ENCODE results near the gene RRP8. TPM values are rescaled to one million over a fixed set of nuclear protein-coding genes. Genes with fewer than 3 reads are reported as not detected.

Gene RRP8
- total and polyA plus RNA-seq, 10 of the 15 experiments (the other 5 are each of a cell fraction or from before 2014, with no cell fraction given): 4.7 to 51.2 (median 23.9) TPM

DNA sequence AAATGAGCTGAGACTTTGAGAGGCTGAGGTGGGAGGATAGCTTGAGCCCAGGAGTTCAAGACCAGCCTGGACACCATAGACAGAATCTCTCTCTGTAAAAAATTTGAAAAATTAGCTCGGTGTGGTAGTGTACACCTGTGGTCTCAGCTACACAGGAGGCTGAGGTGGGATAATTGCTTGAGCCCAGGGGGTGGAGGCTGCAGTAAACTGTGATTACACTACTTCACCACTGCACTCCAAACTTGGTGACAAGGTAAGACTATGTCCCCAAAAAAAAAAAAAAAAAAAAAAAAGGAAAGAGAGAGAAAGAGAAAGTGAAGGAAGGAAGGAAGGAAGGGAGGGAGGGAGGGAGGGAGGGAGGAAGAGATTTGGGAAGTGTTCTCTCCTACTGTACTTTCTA lies 25.3 kb downstream of the RRP8 start (continued):
- no peak for TF ChIP-seq ETV6 (conservative IDR thresholded peaks at IDR 0.05 in 1 of 2, IDR thresholded peaks at IDR 0.05 in 1 of 2; ENCODE audit: borderline replicate concordance in 1 of 2, low read depth in 1 of 2)
- no peak for TF ChIP-seq MYB (IDR thresholded peaks at IDR 0.05; ENCODE audit: borderline replicate concordance, low read depth, low read length)
- no peak for TF ChIP-seq BCL11A (IDR thresholded peaks at IDR 0.05; ENCODE audit: low read depth, low read length)
- TF ChIP-seq, protein P1, sequence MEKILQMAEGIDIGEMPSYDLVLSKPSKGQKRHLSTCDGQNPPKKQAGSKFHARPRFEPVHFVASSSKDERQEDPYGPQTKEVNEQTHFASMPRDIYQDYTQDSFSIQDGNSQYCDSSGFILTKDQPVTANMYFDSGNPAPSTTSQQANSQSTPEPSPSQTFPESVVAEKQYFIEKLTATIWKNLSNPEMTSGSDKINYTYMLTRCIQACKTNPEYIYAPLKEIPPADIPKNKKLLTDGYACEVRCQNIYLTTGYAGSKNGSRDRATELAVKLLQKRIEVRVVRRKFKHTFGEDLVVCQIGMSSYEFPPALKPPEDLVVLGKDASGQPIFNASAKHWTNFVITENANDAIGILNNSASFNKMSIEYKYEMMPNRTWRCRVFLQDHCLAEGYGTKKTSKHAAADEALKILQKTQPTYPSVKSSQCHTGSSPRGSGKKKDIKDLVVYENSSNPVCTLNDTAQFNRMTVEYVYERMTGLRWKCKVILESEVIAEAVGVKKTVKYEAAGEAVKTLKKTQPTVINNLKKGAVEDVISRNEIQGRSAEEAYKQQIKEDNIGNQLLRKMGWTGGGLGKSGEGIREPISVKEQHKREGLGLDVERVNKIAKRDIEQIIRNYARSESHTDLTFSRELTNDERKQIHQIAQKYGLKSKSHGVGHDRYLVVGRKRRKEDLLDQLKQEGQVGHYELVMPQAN (conservative IDR thresholded peaks at IDR 0.05): no peak
- no peak for TF ChIP-seq PAX5 (IDR thresholded peaks at IDR 0.05; ENCODE audit: borderline replicate concordance, low read depth, low read length)
- no peak for TF ChIP-seq GATAD2B (conservative IDR thresholded peaks at IDR 0.05; ENCODE audit: low read depth)
- no peak for TF ChIP-seq NFIC (IDR thresholded peaks at IDR 0.05; ENCODE audit: low read depth, low read length)
- no peak for TF ChIP-seq ZZZ3 (IDR thresholded peaks at IDR 0.05; ENCODE audit: control insufficient read depth, insufficient read length, low read depth)
- TF ChIP-seq RBBP5 (conservative IDR thresholded peaks at IDR 0.05): no peak

DNA sequence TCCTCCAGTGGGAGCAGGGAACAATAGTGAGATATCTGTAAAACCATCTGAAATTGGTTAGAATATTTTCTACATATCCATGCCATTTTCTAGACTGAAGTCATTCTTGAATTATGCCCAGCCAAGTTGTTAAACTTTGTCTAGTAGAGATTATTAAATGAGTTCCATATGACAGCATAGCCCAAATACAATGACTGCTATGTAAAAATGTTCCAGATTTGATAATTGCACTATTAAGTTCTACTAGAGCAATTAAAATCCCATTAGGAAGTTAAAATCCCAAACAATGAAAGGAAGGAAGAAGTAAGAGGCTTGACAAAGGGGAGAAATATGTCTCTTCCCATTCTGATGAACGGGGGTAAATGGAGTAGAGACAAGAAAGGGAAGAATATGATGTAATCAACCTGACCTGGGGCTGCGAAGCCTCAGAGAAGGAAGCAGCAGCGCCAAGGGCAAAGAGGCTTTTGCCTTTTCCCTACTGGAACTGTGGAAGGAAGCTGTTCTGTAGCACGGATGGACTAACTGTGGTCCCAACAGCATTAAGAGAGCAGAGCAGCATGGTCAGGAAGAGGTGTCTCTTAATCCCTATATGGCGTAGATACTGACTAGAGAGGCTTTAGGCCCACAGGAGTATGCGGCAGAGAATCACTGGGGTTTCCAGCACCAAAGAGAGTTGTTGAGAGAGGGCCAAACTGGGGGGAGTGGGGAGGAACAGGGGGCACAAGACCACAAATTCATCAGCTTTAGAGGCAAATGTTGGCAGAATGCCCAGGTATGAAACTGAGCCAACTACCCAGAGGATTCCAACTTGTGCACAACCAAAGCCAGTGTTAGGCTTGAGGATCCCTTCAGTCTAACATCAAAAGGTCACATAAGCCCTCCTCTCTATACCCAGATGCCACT lies 26.7 kb downstream of the RRP8 start:
- WGBS (ENCODE audit: insufficient coverage, insufficient replicate concordance, low lambda C conversion rate, missing lambda C conversion rate): 59% methylated on average over 6 of the region's 6 CpGs
- no peaks in the 10 kb centered on the region for H3K27me3 ChIP-seq (replicated peaks in 1 of 2; ENCODE audit: control insufficient read depth in 2 of 2, insufficient read depth in 2 of 2, low read length in 1 of 2)
- H3K79me2 ChIP-seq (ENCODE audit: control insufficient read depth, insufficient read depth, low read length): no peaks in the 10 kb centered on the region
- ChIA-PET POLR2A (interaction anchor here (0.6 kb wide), 1 partner anchor 112 kb away, joined by 5 read pairs; no protein-coding TSS in a partner anchor), SMC1A (ENCODE audit: uncharacterized antibody, unreplicated experiment) (no interaction called here), RAD21 (ENCODE audit: unreplicated experiment) (no interaction called here), CTCF (no interaction called here)
- no peaks in the 10 kb centered on the region for H3K4me1 ChIP-seq (ENCODE audit: control insufficient read depth, insufficient read depth, low read length)
- in situ Hi-C loops (cut with MboI) (no loop called here), intact Hi-C loops (cut with micrococcal nuclease; ENCODE audit: unreplicated experiment) (loop anchor here (1.0 kb wide), 1 partner anchor 19 kb away; no protein-coding TSS in a partner anchor)
- peaks cover 4 to 5% of the 10 kb centered on the region in 2 experiments; a peak in 3 of 4 replicates for H3K36me3 ChIP-seq (ENCODE audit: control insufficient read depth in 2 of 2, insufficient read depth in 2 of 2, low read length in 1 of 2)
- no peak for DNase-seq (ENCODE audit: low read depth, low spot score)
- H2AFZ ChIP-seq (ENCODE audit: control insufficient read depth, low read depth, low read length): no peak overlapping the region
- FAIRE-seq: no peak
- H4K20me1 ChIP-seq (ENCODE audit: control insufficient read depth, insufficient read depth): no peaks in the 10 kb centered on the region
- no peak overlapping the region for H3K4me3 ChIP-seq
- H3K4me2 ChIP-seq (ENCODE audit: control insufficient read depth, insufficient read depth): no peak overlapping the region
- ATAC-seq: no peak
- H3K27ac ChIP-seq (ENCODE audit: control insufficient read depth, insufficient read depth): no peak overlapping the region
- no peak overlapping the region for H3K9ac ChIP-seq (ENCODE audit: control insufficient read depth, insufficient read depth, low read length)
- H3K9me3 ChIP-seq (replicated peaks; ENCODE audit: control insufficient read depth, insufficient read depth, low read length): no peaks in the 10 kb centered on the region
- BruUV-seq (replicated peaks): no TSS peak
- TF ChIP-seq, protein P2, sequence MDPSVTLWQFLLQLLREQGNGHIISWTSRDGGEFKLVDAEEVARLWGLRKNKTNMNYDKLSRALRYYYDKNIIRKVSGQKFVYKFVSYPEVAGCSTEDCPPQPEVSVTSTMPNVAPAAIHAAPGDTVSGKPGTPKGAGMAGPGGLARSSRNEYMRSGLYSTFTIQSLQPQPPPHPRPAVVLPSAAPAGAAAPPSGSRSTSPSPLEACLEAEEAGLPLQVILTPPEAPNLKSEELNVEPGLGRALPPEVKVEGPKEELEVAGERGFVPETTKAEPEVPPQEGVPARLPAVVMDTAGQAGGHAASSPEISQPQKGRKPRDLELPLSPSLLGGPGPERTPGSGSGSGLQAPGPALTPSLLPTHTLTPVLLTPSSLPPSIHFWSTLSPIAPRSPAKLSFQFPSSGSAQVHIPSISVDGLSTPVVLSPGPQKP (IDR thresholded peaks at IDR 0.05; ENCODE audit: low read depth, low read length): no peak
- TF ChIP-seq GATAD2B (conservative IDR thresholded peaks at IDR 0.05; ENCODE audit: low read depth): no peak
- no peak for TF ChIP-seq HDGF (IDR thresholded peaks at IDR 0.05)
- no peak for TF ChIP-seq SMAD5 (IDR thresholded peaks at IDR 0.05; ENCODE audit: low read depth)
- no peak for TF ChIP-seq POLR2AphosphoS2 (IDR thresholded peaks at IDR 0.05; ENCODE audit: low read depth, low read length)
- no peak for TF ChIP-seq RAD21 (IDR thresholded peaks at IDR 0.05; ENCODE audit: insufficient read depth, low read depth, low read length)
- TF ChIP-seq FOS (IDR thresholded peaks at IDR 0.05; ENCODE audit: borderline replicate concordance, extremely low read depth, insufficient read length): no peak

Measured in GM12878 (cell line).